Measurements from ENCODE around the gene ITPRIPL2.

The ITPRIPL2 gene

GRCh38 chr16:19093631-19094541, 19.9 kb upstream of the ITPRIPL2 start:
- DNase-seq = no peak

- peak; percentile 53 to 79 for DNase-seq
These were observed 19.0 kb upstream of the ITPRIPL2 start for GRCh38 chr16:19094542-19095365.

- no peak for DNase-seq
These were observed 18.1 kb upstream of the ITPRIPL2 start for GRCh38 chr16:19095654-19096053.

- no peak for DNase-seq
These were observed 15.6 kb upstream of the ITPRIPL2 start for GRCh38 chr16:19098173-19098572.

- no peak for DNase-seq
These were observed 11.4 kb upstream of the ITPRIPL2 start for GRCh38 chr16:19102187-19102872.

GRCh38 chr16:19104607-19105006, 9.2 kb upstream of the ITPRIPL2 start:
- no peak for DNase-seq

GRCh38 chr16:19105131-19105530, 8.6 kb upstream of the ITPRIPL2 start:
- DNase-seq = no peak

- DNase-seq = no peak
These were observed 7.7 kb upstream of the ITPRIPL2 start for GRCh38 chr16:19105891-19106624.

GRCh38 chr16:19106625-19107020, 7.1 kb upstream of the ITPRIPL2 start:
- no peak for DNase-seq

GRCh38 chr16:19108409-19109287, 5.1 kb upstream of the ITPRIPL2 start:
- no peak for DNase-seq

- DNase-seq = no peak
These were observed 4.5 kb upstream of the ITPRIPL2 start for GRCh38 chr16:19109288-19109664.

- DNase-seq = no peak
These were observed 3.0 kb upstream of the ITPRIPL2 start for GRCh38 chr16:19110537-19111360.

- DNase-seq = no peak
These were observed 1.7 kb upstream of the ITPRIPL2 start for GRCh38 chr16:19112099-19112407.

GRCh38 chr16:19114359-19115147, 789 bp downstream of the ITPRIPL2 start:
- no peak for DNase-seq

GRCh38 chr16:19115148-19116021, 1.6 kb downstream of the ITPRIPL2 start:
- no peak for DNase-seq

GRCh38 chr16:19116711-19117449, 3.1 kb downstream of the ITPRIPL2 start:
- peak; percentile 34 to 47 for DNase-seq

- peak; percentile 95 to 98 for DNase-seq
These were observed 5.2 kb downstream of the ITPRIPL2 start for GRCh38 chr16:19118938-19119431.

GRCh38 chr16:19119564-19119963, 5.8 kb downstream of the ITPRIPL2 start:
- peak in 1 of 2 donors; percentile 42 for DNase-seq
